Smooth muscle cell of the brain vasculature (primary cell): ENCODE data around the gene WNK2.
"Not testable (repeated sequence)": the region's sequence is repeated elsewhere in the genome, so short reads cannot be mapped to it uniquely, and the experiment has no call there.

ENCODE experiments used
- DNase-seq: peaks from one replicate; pipeline ENCODE4 v3.0.0-alpha.2; 2012; ENCODE audit warnings: low read depth, low spot score

Gene WNK2

GRCh38 chr9:93329629-93330280 lies 145.8 kb downstream of the WNK2 start:
- no peak for DNase-seq

GRCh38 chr9:93332317-93332716 lies 148.4 kb downstream of the WNK2 start:
- DNase-seq, result no peak

- DNase-seq, result no peak
These were observed 152.8 kb downstream of the WNK2 start for GRCh38 chr9:93336720-93337119.

DNA sequence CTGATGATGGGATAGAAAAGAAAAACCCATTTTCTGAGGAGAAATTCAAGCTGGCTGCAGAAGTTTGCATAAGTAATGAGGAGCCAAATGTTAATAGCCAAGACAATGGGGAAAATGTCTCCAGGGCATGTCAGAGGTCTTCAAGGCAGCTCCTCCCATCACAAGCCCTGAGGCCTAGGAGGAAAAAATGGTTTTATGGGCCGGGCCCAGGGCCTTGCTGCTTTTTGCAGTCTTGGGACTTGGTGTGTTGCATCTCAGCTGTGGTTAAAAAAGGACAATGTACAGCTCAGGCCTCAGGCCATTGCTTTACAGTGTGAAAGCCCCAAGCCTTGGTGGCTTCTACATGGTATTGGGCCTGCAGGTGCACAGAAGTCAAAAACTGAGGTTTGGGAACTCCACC lies 154.3 kb downstream of the WNK2 start:
- not testable (repeated sequence) for DNase-seq

DNA sequence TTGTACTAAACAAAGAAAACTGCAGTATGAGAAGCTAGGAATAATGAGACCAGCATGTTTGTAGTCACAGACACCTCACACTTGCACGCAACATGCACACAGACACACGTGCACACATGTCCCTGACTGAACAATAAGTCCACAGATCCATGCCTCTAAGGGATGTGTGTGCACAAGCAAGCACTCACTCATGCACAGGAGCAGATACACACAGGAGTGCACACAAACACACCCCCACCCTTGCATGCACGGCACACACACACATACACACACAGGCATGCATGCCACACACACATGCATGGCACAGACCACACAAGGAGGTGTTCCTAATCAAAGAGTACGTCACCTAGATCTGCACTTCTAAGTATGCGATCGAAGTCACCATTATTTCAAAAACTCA lies 156.2 kb downstream of the WNK2 start:
- DNase-seq, result no peak

DNA sequence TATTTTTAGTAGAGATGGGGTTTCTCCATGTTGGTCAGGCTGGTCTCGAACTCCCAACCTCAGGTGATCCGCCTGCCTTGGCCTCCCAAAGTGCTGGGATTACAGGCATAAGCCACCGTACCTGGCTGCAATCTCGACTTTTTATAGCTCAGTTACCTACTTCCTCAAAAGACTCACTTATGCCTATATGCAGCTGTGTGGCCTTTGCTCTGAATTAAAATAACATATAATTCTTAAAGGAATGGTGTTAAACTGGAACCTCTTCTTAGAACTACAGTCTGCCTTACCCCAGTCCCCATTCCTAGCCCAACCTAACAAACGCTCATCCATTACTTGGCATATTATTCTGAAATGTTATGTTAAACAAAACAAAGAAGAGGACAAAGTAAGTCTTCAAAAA lies 157.9 kb downstream of the WNK2 start:
- DNase-seq, result not testable (repeated sequence)

DNA sequence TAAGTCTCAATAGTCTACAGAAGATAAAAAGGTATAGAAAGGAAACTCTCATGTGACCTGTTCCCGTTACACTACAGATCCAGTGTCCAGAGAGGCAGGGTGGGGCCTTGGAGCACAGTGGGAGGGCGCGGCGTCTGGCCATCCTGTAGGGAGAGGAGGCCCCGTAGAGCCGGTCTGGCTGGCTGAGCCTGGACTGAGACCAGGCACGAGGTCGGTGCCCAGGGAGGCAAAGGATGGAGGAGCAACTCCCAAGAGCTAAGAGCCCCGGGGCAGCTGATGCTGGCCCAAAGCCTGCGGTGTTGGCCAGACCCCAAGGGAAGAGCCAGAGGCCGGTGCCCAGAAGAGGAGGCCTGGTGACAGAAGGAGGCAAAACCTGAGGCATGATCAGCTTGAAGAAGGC lies 158.5 kb downstream of the WNK2 start:
- not testable (repeated sequence) for DNase-seq

- no peak for DNase-seq
These were observed 159.7 kb downstream of the WNK2 start for GRCh38 chr9:93343663-93344062.

- no peak for DNase-seq
These were observed 161.8 kb downstream of the WNK2 start for GRCh38 chr9:93345643-93346230.

- DNase-seq, result no peak
These were observed 162.5 kb downstream of the WNK2 start for GRCh38 chr9:93346231-93347112.

GRCh38 chr9:93347371-93347975 lies 163.5 kb downstream of the WNK2 start:
- not testable (repeated sequence) for DNase-seq

DNA sequence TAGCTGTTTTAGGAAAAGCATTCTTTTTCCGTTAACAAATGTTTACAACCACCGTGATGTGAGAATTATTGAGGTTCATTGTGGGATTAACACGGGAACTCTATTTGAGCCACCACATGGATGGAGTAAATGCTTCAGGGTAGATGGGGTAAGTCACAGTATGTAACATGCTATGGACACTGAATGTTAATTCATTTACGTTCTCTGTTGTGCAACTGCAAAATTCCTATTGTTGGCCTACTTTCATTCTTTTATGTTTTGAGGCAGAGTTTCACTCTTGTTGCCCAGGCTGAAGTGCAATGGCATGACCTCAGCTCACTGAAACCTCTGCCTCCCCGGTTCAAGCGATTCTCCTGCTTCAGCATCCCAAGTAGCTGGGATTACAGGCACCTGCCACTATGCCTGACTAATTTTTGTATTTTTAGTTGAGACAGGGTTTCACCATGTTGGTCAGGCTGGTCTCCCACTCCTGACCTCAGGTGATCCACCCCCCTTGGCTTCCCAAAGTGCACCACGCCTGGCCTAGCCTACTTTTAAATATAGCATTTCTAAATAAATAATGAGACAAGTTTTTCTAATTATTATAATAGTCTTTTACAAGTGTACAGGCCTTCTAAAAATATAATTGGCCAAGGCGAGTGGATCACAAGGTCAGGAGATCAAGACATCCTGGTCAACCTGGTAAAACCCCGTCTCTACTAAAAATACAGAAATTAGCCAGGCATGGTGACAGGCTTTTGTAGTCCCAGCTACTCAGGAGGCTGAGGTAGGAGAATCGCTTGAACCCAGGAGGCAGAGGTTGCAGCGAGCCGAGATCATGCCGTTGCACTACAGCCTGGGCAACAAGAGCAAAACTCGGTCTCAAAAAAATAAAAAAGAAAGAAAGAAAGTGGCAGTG lies 169.7 kb downstream of the WNK2 start:
- not testable (repeated sequence) for DNase-seq

DNA sequence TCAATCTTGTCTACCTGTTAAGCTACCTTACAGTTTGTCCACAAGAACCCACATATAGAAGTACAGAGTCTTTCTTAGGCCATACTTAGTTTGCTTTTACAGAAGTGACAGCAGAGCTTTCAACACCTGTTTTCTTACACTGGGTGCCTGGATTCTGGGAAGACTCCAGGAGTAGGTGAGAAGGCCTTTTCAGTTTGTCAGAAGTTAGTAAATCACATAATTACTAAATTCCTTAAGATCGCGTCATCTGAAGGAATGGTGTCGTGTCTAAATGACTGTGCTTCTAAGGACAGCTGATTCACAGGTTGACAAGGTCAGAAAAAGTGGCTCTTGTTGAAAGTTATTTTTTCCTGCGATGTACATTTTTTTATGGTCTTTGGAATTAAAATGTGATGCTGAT lies 170.5 kb downstream of the WNK2 start:
- DNase-seq, result no peak

- no peak for DNase-seq
These were observed 171.9 kb downstream of the WNK2 start for GRCh38 chr9:93355827-93356226.

- DNase-seq, result no peak
These were observed 173.7 kb downstream of the WNK2 start for GRCh38 chr9:93357649-93358048.

GRCh38 chr9:93359907-93360306 lies 176.0 kb downstream of the WNK2 start:
- DNase-seq, result not testable (repeated sequence)

DNA sequence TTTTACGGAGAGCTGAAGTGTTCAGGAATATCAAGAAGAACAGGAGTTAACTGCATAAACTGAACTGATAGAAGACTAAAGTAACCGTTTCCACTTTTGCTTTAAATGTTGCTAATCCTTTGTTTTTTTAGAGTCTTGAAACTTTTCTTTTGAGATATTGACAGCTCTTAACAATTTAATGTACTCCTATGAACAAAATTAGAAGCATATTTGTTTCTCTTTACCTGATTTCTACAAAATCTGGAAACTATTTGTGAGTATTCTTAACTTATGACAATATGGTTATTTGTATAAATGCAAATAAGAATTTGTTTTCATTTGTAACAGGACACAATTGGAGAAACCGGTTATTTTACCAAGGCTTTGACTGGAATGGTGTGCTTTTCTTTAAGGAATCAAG lies 178.1 kb downstream of the WNK2 start:
- no peak for DNase-seq

- no peak for DNase-seq
These were observed 180.9 kb downstream of the WNK2 start for GRCh38 chr9:93364734-93365426.

- no peak for DNase-seq
These were observed 181.6 kb downstream of the WNK2 start for GRCh38 chr9:93365427-93366118.

DNA sequence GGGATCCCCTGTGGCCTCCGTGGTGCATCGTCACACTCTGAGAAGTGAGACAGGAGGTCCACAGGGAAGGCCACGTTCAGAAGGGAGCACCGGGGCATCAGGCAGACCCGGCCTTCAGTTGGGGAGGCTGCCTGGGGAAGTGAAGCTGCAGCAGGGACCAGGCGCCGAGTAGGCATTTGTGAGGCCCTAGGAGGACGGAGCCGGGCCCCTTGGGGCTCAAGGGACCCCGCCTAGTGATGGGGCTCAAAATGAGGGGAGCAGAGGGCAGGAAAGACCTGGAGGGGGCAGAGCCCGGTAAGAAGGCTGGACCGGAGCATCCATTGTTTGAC lies 182.1 kb downstream of the WNK2 start:
- no peak for DNase-seq
